HG03469 (cell line): ENCODE data around the gene KNDC1.
"Not testable (repeated sequence)": the region's sequence is repeated elsewhere in the genome, so short reads cannot be mapped to it uniquely, and the experiment has no call there.

Source experiments
- ATAC-seq: cut with Tn5 transposase; IDR thresholded peaks from one replicate; pipeline ENCODE4 v1.9.1; 2021; ENCODE audit warnings: mild to moderate bottlenecking, moderate library complexity, moderate number of reproducible peaks; ENCODE audit not compliant: unreplicated experiment

The KNDC1 gene

GRCh38 chr10:133215586-133215985 is 55.6 kb downstream of the KNDC1 start:
- ATAC-seq = no peak

DNA sequence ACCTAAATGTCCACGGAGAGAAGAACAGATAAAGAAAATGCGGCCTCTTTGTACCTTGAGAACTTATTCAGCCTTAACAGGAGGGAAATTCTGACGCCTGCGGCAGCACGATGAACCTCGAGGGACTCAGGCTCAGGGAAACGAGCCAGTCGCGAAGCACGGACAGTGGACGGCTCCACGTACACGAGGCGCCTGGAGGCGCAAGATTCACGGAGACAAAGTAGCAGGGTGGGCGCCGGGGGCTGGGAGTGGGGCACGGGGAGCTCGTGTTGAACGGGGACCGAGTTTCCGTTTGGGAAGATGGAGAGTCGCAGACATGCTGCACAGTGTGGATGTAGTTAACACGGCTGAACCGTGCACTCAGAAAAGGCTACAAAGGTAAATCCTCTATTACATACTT is 56.8 kb downstream of the KNDC1 start:
- ATAC-seq = no peak

DNA sequence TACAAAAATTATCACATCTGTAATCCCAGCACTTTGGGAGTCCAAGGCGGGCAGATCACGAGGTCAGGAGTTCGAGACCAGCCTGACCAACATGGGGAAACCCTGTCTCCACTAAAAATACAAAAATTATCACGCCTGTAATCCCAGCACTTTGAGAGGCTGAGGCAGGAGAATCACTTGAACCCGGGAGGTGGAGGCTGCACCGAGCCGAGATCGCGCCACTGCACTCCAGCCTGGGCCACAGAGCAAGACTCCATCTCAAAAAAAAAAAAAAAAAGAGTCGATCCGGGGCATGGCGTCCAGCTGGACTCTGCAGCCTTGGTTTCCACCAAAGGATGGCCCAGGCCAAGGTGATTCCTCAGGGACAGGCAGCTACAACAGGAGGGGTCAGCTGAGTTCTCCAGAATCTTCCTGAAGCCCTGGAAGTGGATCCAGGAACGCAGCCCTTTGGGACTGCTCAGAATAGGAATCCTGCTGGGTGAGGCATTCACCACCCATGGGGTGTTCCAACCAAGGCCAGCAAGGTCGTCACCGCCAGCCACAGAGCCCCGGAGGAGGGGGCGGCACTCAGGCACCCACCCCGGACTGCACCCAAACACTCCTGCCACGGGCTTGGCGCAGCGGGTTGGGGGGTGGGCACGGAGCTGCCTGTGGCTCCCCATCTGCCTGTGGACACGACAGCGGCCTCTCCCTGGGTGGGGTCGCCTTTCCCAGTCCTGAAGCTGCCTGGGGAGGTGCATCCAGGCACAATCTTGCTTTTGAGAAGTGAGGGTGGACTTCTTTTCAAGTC is 58.0 kb downstream of the KNDC1 start:
- no peak for ATAC-seq

DNA sequence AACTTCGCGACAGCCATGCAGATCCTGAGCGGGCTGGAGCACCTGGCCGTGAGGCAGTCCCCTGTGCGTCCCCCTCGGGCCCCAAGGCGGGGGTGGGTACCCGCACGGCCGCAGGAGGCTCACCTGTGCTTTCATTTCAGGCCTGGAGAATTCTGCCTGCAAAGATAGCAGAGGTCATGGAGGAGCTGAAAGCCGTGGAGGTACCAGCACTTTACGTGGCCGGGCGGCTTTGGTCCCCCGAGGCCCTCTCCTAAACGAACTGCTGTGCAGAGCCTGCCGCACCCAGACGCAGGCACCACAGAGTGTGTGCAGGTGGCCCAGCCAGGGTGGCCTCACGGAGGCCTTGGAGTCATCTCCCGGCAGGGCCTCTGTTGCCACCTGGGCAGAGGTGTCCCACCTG is 58.9 kb downstream of the KNDC1 start:
- no peak for ATAC-seq

- ATAC-seq = no peak
These were observed 59.8 kb downstream of the KNDC1 start for GRCh38 chr10:133219782-133220181.

GRCh38 chr10:133221331-133221730 is 61.3 kb downstream of the KNDC1 start:
- no peak for ATAC-seq

DNA sequence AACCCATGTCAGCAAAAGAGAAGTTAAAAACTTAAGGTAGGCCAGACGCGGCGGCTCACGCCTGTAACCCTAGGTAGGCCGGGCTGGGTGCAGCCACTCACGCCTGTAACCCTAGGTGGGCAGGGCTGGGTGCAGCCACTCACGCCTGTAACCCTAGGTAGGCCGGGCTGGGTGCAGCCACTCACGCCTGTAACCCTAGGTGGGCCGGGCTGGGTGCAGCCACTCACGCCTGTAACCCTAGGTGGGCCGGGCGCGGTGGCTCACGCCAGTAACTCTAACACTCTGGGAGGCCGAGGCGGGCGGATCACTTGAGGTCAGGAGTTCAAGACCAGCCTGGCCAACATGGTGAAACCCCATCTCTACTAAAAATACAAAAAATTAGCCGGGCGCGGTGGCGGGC is 61.7 kb downstream of the KNDC1 start:
- ATAC-seq = not testable (repeated sequence)

DNA sequence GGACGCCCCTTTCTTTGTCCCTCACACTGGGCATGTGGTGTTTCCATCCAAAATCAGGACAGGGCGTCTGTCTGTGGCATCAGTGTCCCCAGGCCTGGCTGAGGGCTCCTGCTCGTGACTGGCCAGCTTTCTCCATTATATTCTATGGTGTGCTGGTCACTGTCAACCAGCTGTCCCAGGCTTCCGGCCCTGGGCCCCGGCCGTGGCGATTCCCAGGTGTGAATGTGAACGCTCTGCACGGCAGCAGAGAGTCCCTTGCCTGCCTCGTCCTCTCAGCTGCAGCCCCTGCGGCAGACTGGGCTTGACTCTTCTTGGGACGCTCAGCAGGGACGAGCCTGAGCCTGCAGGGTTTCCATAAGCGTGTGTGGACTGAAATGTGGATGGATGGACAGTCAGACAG is 64.1 kb downstream of the KNDC1 start:
- no peak for ATAC-seq

GRCh38 chr10:133224756-133225372 is 64.8 kb downstream of the KNDC1 start:
- no peak for ATAC-seq

- ATAC-seq = no peak
These were observed 65.7 kb downstream of the KNDC1 start for GRCh38 chr10:133225707-133226191.

- ATAC-seq = no peak
These were observed 66.3 kb downstream of the KNDC1 start for GRCh38 chr10:133226251-133226808.

- ATAC-seq = no peak
These were observed 67.2 kb downstream of the KNDC1 start for GRCh38 chr10:133227256-133227655.

- no peak for ATAC-seq
These were observed 69.4 kb downstream of the KNDC1 start for GRCh38 chr10:133229265-133230043.

DNA sequence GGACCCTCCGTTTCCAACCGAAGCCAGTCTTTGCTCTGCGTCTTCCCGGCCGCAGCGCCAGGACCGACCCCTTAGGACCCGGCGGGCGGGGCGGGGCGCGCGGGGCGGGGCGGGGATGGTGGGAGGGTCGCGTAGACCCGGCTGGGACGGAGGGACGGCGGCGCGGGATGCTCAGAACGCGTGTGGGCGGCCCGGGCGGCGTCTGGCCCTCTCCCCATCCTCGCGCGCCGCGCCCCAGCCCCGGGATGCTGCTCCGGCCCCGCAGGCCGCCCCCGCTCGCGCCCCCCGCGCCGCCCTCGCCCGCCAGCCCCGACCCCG is 70.0 kb downstream of the KNDC1 start, which contains the start of gene UTF1:
UTF1 (plus strand) TSS at position 174 of the 318 bp plus-strand sequence; CDS start at position 246, 72 bp downstream.
- no peak for ATAC-seq

DNA sequence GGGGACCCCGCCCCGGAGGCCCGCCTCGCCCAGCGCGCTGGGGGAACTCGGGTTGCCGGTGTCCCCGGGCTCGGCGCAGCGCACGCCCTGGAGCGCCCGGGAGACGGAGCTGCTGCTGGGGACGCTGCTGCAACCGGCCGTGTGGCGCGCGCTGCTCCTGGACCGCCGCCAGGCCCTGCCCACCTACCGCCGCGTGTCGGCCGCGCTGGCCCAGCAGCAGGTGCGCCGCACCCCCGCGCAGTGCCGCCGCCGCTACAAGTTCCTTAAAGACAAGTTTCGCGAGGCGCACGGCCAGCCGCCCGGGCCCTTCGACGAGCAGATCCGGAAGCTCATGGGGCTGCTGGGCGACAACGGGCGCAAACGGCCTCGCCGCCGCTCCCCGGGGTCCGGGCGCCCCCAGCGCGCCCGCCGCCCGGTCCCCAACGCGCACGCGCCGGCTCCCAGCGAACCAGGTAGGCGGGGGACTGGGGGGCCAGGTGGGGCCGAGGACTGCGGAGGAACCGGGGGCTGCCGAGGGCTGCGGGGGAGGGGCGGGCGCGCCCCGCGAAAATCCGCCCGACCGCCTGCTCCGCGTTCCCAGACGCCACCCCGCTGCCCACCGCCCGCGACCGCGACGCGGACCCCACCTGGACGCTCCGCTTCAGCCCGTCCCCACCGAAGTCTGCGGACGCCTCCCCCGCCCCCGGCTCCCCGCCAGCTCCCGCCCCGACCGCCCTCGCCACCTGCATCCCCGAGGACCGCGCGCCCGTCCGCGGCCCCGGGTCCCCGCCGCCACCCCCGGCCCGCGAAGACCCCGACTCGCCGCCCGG is 70.6 kb downstream of the KNDC1 start:
- ATAC-seq = no peak

- no peak for ATAC-seq
These were observed 71.4 kb downstream of the KNDC1 start for GRCh38 chr10:133231244-133231945.

DNA sequence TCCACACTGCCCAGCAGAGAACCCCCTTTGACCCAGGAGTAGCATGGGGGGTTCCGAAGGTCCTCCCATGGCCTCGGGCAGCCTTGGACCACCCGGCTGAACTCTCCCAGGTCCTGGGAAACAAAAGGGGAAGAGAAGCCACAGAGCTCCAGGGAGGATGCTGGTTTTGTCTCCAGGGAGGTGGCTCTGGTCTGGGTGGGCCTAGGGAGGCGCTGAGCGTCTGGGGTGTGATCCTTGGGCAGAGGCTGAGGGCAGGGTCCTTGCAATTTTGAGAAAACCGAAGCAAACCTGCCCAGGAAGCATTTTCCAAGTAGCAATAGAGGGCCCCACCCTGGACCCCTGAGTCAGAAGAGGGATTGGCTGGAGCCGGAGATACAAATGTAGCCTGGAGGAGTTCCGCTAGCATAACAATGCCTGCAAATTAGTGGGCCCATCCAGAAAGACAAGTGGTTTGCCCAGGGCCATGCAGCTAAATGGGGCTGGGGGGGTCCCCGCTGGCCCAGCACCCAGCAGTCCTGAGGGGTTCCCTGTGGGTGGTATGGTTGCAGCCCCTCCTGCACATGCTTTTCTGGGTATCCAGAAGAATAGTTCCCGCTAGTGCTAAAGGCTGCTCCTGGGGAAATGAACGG is 72.0 kb downstream of the KNDC1 start:
- no peak for ATAC-seq

DNA sequence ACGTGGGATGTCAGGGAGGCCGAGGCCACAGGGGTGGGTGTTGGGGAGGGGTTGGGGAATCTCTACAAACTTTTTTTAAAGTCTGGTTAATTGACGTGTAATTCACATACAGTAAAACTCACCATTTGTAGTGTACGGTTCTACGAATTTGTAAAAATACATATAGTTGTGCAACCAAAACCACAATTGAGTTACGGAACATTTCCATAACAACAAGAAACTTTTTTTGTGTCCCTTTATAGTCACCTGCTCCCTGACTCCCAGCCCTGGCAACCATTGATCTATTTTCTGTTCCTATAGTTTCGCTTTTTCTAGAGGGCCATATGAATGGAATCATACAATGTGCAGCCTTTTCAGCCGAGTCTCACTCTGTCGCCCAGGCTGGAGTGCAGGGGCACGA is 74.8 kb downstream of the KNDC1 start:
- not testable (repeated sequence) for ATAC-seq

DNA sequence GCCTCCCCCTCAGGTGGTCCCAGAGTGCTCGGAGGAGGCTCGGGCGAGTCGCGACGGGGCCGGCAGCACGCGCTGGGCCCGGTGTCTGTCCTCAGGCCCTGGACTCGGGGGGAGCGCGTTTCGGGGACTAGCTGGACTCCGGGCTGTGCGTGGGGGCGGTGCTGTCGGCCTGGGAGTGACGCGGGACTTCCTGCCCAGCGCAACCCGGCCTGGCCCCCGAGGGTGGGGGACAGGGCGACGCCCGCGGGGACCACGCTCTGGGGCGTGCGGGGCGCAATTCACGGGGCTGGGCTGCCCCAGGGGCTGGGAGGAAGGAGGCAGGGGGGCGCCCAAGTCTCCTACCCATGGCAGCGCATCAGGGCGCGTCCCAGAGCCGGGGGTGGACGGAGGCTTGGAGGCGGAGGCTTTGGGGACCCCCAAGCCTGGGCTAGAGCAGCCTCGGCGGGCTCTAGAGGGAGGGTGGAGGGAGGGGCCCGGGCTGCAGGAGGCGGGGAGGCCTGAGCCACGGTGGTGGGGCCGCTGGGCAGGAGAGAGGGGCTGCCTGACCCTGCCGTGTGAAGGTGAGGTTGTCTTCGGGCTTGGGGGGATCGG is 75.3 kb downstream of the KNDC1 start:
- no peak for ATAC-seq
